CD4-positive, alpha-beta T cell (primary cell): Measurements from ENCODE around the gene CEP70. TPM values are rescaled to one million over a fixed set of nuclear protein-coding genes. Genes with fewer than 3 reads are reported as not detected.

Experiments used
- ATAC-seq: fragments of 200-7000 bp; cut with Tn5 transposase; one replicate; pipeline ENCODE4 v1.10.0; 2022; ENCODE audit warnings: mild to moderate bottlenecking; ENCODE audit not compliant: poor library complexity
- CTCF ChIA-PET: fragments of 350-600 bp; sonication (Branson Sonifier 250); formaldehyde crosslinking; loops from one replicate; lab custom pipeline; 2021; ENCODE audit warnings: antibody characterized with exemption, inconsistent platforms; lab: Charles Lee
- POLR2A ChIA-PET: fragments of 350-600 bp; sonication (Branson Sonifier 250); formaldehyde crosslinking; loops from one replicate; lab custom pipeline; 2021; ENCODE audit warnings: antibody characterized with exemption, inconsistent platforms; lab: Charles Lee
- DNase-seq, 14 experiments: peaks; one replicate each; pipeline ENCODE4 v3.0.0-alpha.2; 2013 to 2020; ENCODE audit warnings: mixed read lengths in 2 of 14
- H3K27ac ChIP-seq, 2 donors: one replicate each; pipeline versions ENCODE4 v1.5.1 to v1.7.0; 2013; ENCODE audit warnings: low read length in 2 of 2, low read depth in 1 of 2, mild to moderate bottlenecking in 1 of 2
- H3K27me3 ChIP-seq, 2 experiments: 1 replicate in 1 of 2; 2 replicates in 1 of 2; pipeline versions ENCODE4 v1.6.1 to v1.7.0; 2013; ENCODE audit warnings: low read length in 2 of 2, control low read depth in 1 of 2, mild to moderate bottlenecking in 1 of 2, moderate library complexity in 1 of 2; ENCODE audit not compliant: insufficient read depth in 2 of 2, control insufficient read depth in 1 of 2
- H3K36me3 ChIP-seq: one replicate; pipeline ENCODE4 v1.6.1; 2013; ENCODE audit warnings: low read length, control low read depth; ENCODE audit not compliant: insufficient read depth
- H3K4me1 ChIP-seq: one replicate; pipeline ENCODE4 v1.6.1; 2013; ENCODE audit warnings: low read length, control low read depth; ENCODE audit not compliant: insufficient read depth
- H3K4me3 ChIP-seq: one replicate; pipeline ENCODE4 v1.5.1; 2013; ENCODE audit warnings: mild to moderate bottlenecking, low read length, moderate library complexity
- H3K9me3 ChIP-seq, 2 experiments: 1 replicate in 1 of 2; 2 replicates in 1 of 2; pipeline versions ENCODE4 v1.6.1 to v1.7.0; 2013; ENCODE audit warnings: low read length in 2 of 2, mild to moderate bottlenecking in 2 of 2, control low read depth in 1 of 2, moderate library complexity in 1 of 2; ENCODE audit not compliant: control insufficient read depth in 1 of 2, insufficient read depth in 1 of 2
- H3K27ac Mint-ChIP-seq: one replicate; pipeline ENCODE4 v1.8.0; 2020; ENCODE audit warnings: mixed read lengths
- H3K27me3 Mint-ChIP-seq: one replicate; pipeline ENCODE4 v1.8.0; 2021; ENCODE audit warnings: mixed read lengths
- H3K36me3 Mint-ChIP-seq: one replicate; pipeline ENCODE4 v1.8.0; 2021; ENCODE audit warnings: low read depth, mixed read lengths
- H3K4me1 Mint-ChIP-seq: one replicate; pipeline ENCODE4 v1.8.0; 2021; ENCODE audit warnings: low read depth, mixed read lengths
- H3K4me3 Mint-ChIP-seq: one replicate; pipeline ENCODE4 v1.8.0; 2020; ENCODE audit warnings: mild to moderate bottlenecking, mixed read lengths
- H3K9me3 Mint-ChIP-seq: one replicate; pipeline ENCODE4 v1.8.0; 2020; ENCODE audit warnings: mixed read lengths
- intact Hi-C, 2 experiments: fragments of 100-400 bp; cut with DNase I in 1 of 2; cut with micrococcal nuclease in 1 of 2; formaldehyde crosslinking; loops; one replicate each; pipeline versions ENCODE4 v1.15.1 to v1.9.0; 2023 to 2025; cut with DNase I, micrococcal nuclease
- total RNA-seq, 174 experiments: library from RNA in 2 of 174; stranded (reverse) in 2 of 174; gene quantifications; one replicate each; pipeline ENCODE4 v1.2.3 and lab custom pipeline; 2021 to 2026
- TF ChIP-seq, protein P1 (sequence below): fragments of 200-600 bp; IDR thresholded peaks from one replicate; pipeline ENCODE4 v1.8.0; 2022; ENCODE audit warnings: antibody characterized with exemption, mild to moderate bottlenecking

The CEP70 gene
- total RNA-seq, 2 experiments from 2014 or later = 21.5 to 23.0 TPM

- H3K9me3 ChIP-seq = no peaks in the 10 kb centered on the region
- no peaks in the 10 kb centered on the region for H3K4me1 ChIP-seq
- Mint-ChIP-seq H3K36me3 (no peaks in the 10 kb centered on the region), H3K27ac (no peak overlapping the region), H3K27me3 (peaks cover 10% of the 10 kb centered on the region), H3K4me1 (no peaks in the 10 kb centered on the region), H3K9me3 (no peaks in the 10 kb centered on the region), H3K4me3 (no peak overlapping the region)
- H3K4me3 ChIP-seq = no peak overlapping the region
- TF ChIP-seq, protein P1, sequence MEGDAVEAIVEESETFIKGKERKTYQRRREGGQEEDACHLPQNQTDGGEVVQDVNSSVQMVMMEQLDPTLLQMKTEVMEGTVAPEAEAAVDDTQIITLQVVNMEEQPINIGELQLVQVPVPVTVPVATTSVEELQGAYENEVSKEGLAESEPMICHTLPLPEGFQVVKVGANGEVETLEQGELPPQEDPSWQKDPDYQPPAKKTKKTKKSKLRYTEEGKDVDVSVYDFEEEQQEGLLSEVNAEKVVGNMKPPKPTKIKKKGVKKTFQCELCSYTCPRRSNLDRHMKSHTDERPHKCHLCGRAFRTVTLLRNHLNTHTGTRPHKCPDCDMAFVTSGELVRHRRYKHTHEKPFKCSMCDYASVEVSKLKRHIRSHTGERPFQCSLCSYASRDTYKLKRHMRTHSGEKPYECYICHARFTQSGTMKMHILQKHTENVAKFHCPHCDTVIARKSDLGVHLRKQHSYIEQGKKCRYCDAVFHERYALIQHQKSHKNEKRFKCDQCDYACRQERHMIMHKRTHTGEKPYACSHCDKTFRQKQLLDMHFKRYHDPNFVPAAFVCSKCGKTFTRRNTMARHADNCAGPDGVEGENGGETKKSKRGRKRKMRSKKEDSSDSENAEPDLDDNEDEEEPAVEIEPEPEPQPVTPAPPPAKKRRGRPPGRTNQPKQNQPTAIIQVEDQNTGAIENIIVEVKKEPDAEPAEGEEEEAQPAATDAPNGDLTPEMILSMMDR = no peak
- no peak overlapping the region for H3K27ac ChIP-seq
- intact Hi-C loops = no loop called here
- CTCF ChIA-PET = no interaction called here
- no peak for DNase-seq
- H3K36me3 ChIP-seq = no peaks in the 10 kb centered on the region
- H3K27me3 ChIP-seq = no peaks in the 10 kb centered on the region
- ATAC-seq = no peak
- POLR2A ChIA-PET = no interaction called here
These were observed 128.1 kb downstream of the CEP70 start for GRCh38 chr3:138465925-138466324.

- H3K36me3 Mint-ChIP-seq = no peaks in the 10 kb centered on the region
- TF ChIP-seq, protein P1 = no peak
- Histone ChIP-seq H3K4me1 (no peaks in the 10 kb centered on the region), H3K27me3 (no peaks in the 10 kb centered on the region), H3K27ac (no peak overlapping the region), H3K36me3 (no peaks in the 10 kb centered on the region), H3K9me3 (peaks cover 0 to 2% of the 10 kb centered on the region in 2 experiments), H3K4me3 (no peak overlapping the region)
- peaks cover 10% of the 10 kb centered on the region for H3K27me3 Mint-ChIP-seq
- H3K4me3 Mint-ChIP-seq = no peak overlapping the region
- H3K27ac Mint-ChIP-seq = no peak overlapping the region
- POLR2A ChIA-PET = no interaction called here
- H3K4me1 Mint-ChIP-seq = no peaks in the 10 kb centered on the region
- DNase-seq = no peak
- intact Hi-C loops = no loop called here
- no peaks in the 10 kb centered on the region for H3K9me3 Mint-ChIP-seq
- no peak for ATAC-seq
- CTCF ChIA-PET = no interaction called here
These were observed 128.6 kb downstream of the CEP70 start for GRCh38 chr3:138465451-138465850.

DNA sequence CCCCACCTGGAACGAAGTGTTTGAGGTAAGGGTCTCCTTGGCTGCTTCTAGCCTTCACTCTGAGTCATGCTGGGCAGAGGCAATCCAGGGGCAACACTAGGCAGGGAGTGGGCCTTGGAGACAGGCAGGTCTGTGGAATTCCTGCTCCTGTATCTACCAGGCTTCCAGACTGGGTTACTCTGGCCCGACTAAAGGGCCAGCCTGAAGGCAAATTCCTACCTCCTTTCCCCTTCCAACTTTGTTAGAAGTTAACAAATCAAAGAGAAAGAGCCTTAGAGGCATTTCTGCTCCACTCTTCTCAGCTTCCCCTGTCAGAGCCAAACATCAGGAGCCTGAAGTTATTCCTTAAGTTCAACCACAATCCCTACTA, 129.6 kb downstream of the CEP70 start:
- ChIA-PET CTCF (no interaction called here), POLR2A (no interaction called here)
- intact Hi-C loops = no loop called here
- Mint-ChIP-seq H3K9me3 (no peaks in the 10 kb centered on the region), H3K27ac (no peak overlapping the region), H3K4me3 (no peak overlapping the region), H3K27me3 (peaks cover 10% of the 10 kb centered on the region), H3K4me1 (no peaks in the 10 kb centered on the region), H3K36me3 (no peaks in the 10 kb centered on the region)
- no peaks in the 10 kb centered on the region for H3K4me1 ChIP-seq
- ATAC-seq (no peak), DNase-seq (no peak)
- TF ChIP-seq, protein P1 = no peak
- no peak overlapping the region for H3K27ac ChIP-seq
- H3K9me3 ChIP-seq = peaks cover 0 to 6% of the 10 kb centered on the region in 2 experiments
- no peak overlapping the region for H3K4me3 ChIP-seq
- H3K36me3 ChIP-seq = no peaks in the 10 kb centered on the region
- no peaks in the 10 kb centered on the region for H3K27me3 ChIP-seq
